Measurements from ENCODE around the gene ITGAV.

ITGAV gene

DNA sequence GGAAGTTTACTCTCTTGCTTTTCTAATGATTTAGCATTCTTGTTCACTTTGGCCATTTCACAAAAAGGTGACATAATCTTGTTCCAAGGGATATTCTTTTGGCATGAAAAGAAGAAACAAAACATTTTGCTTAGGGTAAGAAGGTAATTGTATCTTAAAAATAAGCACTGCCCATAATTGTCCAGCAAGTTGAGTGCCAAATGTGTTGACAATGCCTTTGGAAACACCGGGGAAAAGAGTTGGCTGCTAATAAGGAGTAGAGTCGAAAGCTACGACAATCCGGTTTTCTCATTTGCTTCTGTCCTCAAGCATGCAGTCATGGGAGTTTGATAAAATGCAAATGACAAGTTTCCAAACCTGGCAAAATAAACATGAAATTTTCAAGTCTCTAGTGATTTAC is 27.3 kb downstream of the ITGAV start:
- no peak overlapping the region for H3K4me3 ChIP-seq (ENCODE audit: low read length)
- H3K9me3 ChIP-seq (ENCODE audit: control insufficient read depth, low read depth, low read length), result no peaks in the 10 kb centered on the region
- H3K9ac ChIP-seq (ENCODE audit: low read length), result no peak overlapping the region
- no peaks in the 10 kb centered on the region for H3K4me1 ChIP-seq (ENCODE audit: control insufficient read depth, low read depth, low read length)
- H3K27ac ChIP-seq (ENCODE audit: low read length), result no peak overlapping the region
- no peaks in the 10 kb centered on the region for H3K36me3 ChIP-seq (ENCODE audit: control insufficient read depth, low read depth, low read length)
- no peaks in the 10 kb centered on the region for H3K27me3 ChIP-seq (ENCODE audit: control insufficient read depth, insufficient read depth, low read length)

DNA sequence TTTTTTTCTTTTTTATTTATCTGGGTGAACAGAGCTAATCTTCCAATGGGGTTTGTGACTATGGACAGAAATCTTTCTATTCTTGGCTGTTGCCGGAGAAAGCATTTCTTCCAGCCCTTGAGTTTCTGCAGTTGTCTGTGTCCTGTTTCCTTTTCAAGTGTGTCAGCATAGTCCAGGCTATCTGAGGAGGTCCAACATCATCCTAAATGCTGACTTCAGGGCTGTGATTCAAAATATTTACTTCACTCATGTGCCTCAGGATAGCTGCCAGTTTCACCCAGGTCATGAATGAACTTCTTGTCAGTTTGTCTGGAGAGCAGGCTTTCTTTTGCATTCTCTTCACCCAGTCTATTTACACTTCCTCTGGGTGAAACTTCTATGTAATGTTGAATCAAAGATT is 27.9 kb downstream of the ITGAV start:
- Histone ChIP-seq H3K9me3 (ENCODE audit: control insufficient read depth, low read depth, low read length) (no peaks in the 10 kb centered on the region), H3K9ac (ENCODE audit: low read length) (no peak overlapping the region), H3K4me1 (ENCODE audit: control insufficient read depth, low read depth, low read length) (no peaks in the 10 kb centered on the region), H3K27ac (ENCODE audit: low read length) (no peak overlapping the region), H3K27me3 (ENCODE audit: control insufficient read depth, insufficient read depth, low read length) (no peaks in the 10 kb centered on the region), H3K4me3 (ENCODE audit: low read length) (no peak overlapping the region), H3K36me3 (ENCODE audit: control insufficient read depth, low read depth, low read length) (no peaks in the 10 kb centered on the region)

DNA sequence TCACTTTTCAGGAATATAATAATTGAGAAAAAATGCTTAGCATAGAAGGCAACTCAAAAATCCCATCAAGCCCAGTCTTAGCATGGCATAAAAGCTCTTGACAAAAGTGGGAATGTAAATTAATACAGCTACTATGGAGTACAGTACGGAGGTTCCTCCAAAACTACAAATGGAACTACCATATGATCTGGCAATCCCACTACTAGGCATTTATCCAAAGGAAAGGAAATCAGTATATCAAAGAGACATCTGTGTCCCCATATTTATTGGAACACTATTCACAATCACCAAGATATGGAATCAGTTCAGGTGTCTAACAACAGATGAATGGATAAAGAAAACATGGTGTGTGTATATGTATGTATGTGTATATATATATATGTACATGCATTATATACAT is 28.8 kb downstream of the ITGAV start:
- Histone ChIP-seq H3K4me1 (ENCODE audit: control insufficient read depth, low read depth, low read length) (no peaks in the 10 kb centered on the region), H3K9ac (ENCODE audit: low read length) (no peak overlapping the region), H3K4me3 (ENCODE audit: low read length) (no peak overlapping the region), H3K36me3 (ENCODE audit: control insufficient read depth, low read depth, low read length) (peaks cover under 1% of the 10 kb centered on the region), H3K27me3 (ENCODE audit: control insufficient read depth, insufficient read depth, low read length) (no peaks in the 10 kb centered on the region), H3K27ac (ENCODE audit: low read length) (no peak overlapping the region), H3K9me3 (ENCODE audit: control insufficient read depth, low read depth, low read length) (no peaks in the 10 kb centered on the region)

DNA sequence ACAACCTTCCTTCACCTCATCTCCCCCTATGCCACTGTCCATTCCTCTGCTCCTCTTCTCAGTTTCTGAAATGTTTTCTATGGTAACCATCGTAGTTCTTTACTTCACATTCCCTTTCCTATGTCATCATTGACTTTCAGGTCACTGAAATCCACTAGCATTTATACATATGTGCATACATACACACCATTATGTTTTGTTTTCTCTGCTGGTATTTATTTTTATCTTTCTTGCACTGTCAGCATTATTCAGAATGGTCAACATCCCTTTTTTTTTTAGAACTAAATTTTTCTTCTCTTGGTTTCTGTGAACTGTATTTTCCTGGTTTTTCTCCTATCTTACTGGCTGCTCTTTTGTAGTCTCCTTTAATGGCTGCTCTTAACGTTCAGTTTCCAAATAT is 33.2 kb downstream of the ITGAV start:
- Histone ChIP-seq H3K4me3 (ENCODE audit: low read length) (no peak overlapping the region), H3K27ac (ENCODE audit: low read length) (no peak overlapping the region), H3K4me1 (ENCODE audit: control insufficient read depth, low read depth, low read length) (no peaks in the 10 kb centered on the region), H3K36me3 (ENCODE audit: control insufficient read depth, low read depth, low read length) (peaks cover 3% of the 10 kb centered on the region), H3K9me3 (ENCODE audit: control insufficient read depth, low read depth, low read length) (no peaks in the 10 kb centered on the region), H3K9ac (ENCODE audit: low read length) (no peak overlapping the region), H3K27me3 (ENCODE audit: control insufficient read depth, insufficient read depth, low read length) (no peaks in the 10 kb centered on the region)

DNA sequence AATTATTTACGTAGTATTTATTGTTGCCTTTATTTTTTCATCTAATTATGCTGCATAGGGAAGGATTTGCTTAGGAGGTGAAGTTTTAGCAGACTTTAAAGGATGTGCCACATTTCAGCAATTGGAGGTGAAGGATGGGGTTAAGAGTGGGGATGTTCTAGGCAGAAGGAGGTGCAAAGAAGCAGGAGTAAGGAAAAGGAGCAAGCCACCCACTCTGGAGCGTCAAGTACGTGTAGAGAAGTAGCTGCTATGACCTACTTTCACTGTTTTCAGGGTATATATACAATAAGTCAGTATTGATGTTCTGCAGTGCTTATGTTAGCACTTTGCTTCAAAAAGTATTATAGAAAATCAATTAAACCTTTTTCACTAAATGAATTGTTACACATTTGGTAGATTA is 34.4 kb downstream of the ITGAV start:
- H3K9me3 ChIP-seq (ENCODE audit: control insufficient read depth, low read depth, low read length), result no peaks in the 10 kb centered on the region
- H3K4me3 ChIP-seq (ENCODE audit: low read length), result no peak overlapping the region
- peaks cover 3% of the 10 kb centered on the region for H3K36me3 ChIP-seq (ENCODE audit: control insufficient read depth, low read depth, low read length)
- no peak overlapping the region for H3K9ac ChIP-seq (ENCODE audit: low read length)
- no peaks in the 10 kb centered on the region for H3K4me1 ChIP-seq (ENCODE audit: control insufficient read depth, low read depth, low read length)
- H3K27ac ChIP-seq (ENCODE audit: low read length), result no peak overlapping the region
- H3K27me3 ChIP-seq (ENCODE audit: control insufficient read depth, insufficient read depth, low read length), result no peaks in the 10 kb centered on the region

DNA sequence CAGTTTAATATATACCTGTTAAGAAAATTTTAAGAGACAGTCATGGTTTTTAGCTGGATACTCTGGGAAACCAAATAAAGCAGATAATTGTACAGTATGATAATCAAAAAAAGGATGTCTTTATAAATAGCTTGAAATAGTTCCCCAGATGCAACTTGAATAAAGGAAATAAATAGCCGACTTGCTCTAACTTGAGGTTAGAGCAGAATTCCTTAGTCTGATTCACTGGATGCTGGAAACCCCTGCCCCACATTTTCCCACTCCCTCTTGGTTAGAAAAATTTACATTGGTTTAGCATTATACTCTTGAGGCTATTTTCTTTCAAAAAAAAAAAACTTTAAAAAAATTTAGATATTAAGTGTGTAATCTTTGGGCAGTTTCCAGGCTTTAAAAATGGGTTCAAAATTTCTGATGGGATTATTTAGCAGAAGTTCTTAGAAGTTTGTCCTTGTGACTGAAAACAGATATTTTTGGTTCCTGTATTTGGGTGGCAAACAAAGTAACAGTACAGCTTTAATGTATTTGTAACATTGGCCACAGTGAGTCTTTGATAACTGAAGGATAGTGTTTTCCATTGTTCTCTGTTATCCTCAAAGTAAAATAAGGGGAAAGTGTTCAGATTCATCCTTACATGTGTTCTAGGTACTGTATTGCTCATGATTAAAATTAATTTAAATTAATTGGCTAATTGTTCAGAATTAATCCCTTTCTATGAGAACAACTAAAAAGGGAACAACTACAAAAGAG is 39.6 kb downstream of the ITGAV start:
- H3K9ac ChIP-seq (ENCODE audit: low read length), result no peak overlapping the region
- no peak overlapping the region for H3K4me3 ChIP-seq (ENCODE audit: low read length)
- no peaks in the 10 kb centered on the region for H3K36me3 ChIP-seq (ENCODE audit: control insufficient read depth, low read depth, low read length)
- H3K4me1 ChIP-seq (ENCODE audit: control insufficient read depth, low read depth, low read length), result no peaks in the 10 kb centered on the region
- no peaks in the 10 kb centered on the region for H3K27me3 ChIP-seq (ENCODE audit: control insufficient read depth, insufficient read depth, low read length)
- no peaks in the 10 kb centered on the region for H3K9me3 ChIP-seq (ENCODE audit: control insufficient read depth, low read depth, low read length)
- H3K27ac ChIP-seq (ENCODE audit: low read length), result no peak overlapping the region

DNA sequence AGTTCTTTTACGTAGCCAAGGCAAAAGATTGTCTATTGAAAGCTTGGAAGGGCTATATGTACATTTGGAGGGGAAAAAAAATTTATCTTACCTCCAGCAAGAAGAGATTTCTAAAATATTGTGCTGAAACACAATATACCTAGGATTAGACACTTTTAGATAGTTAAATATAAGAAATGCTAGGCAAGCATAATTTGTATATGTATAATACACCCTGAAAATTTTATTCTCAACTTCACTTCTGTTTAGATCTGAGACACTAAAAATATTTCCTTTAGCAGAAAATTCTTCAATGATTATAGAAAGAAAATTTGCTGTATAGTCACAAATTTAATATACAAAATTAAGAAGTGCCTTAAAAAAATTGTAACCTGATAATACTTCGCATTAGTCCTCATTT is 42.6 kb downstream of the ITGAV start:
- Histone ChIP-seq H3K27me3 (ENCODE audit: control insufficient read depth, insufficient read depth, low read length) (no peaks in the 10 kb centered on the region), H3K9me3 (ENCODE audit: control insufficient read depth, low read depth, low read length) (no peaks in the 10 kb centered on the region), H3K36me3 (ENCODE audit: control insufficient read depth, low read depth, low read length) (peaks cover 7% of the 10 kb centered on the region), H3K4me3 (ENCODE audit: low read length) (no peak overlapping the region), H3K9ac (ENCODE audit: low read length) (no peak overlapping the region), H3K4me1 (ENCODE audit: control insufficient read depth, low read depth, low read length) (no peaks in the 10 kb centered on the region), H3K27ac (ENCODE audit: low read length) (no peak overlapping the region)

DNA sequence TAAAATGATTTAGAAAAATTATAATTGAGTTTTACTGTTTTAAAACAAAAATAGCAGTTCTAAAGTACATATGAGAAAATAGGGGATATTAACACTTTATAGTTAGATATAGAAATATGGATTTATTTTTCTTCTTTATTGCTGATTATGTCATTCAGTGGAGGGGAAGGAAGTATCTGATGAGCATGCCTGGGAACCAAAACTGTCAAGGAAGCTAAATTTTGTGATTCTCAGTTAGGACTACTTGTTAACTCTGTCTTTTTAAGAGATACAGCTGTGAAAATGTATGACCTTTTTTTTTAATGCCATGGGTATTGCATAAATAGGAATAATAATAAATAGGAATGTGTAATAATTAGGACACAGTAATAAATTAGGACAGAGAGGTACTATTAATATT is 44.8 kb downstream of the ITGAV start:
- Histone ChIP-seq H3K4me3 (ENCODE audit: low read length) (no peak overlapping the region), H3K27me3 (ENCODE audit: control insufficient read depth, insufficient read depth, low read length) (no peaks in the 10 kb centered on the region), H3K9ac (ENCODE audit: low read length) (no peak overlapping the region), H3K4me1 (ENCODE audit: control insufficient read depth, low read depth, low read length) (no peaks in the 10 kb centered on the region), H3K36me3 (ENCODE audit: control insufficient read depth, low read depth, low read length) (peaks cover 7% of the 10 kb centered on the region), H3K9me3 (ENCODE audit: control insufficient read depth, low read depth, low read length) (no peaks in the 10 kb centered on the region), H3K27ac (ENCODE audit: low read length) (no peak overlapping the region)

GRCh38 chr2:186636800-186637496 is 47.1 kb downstream of the ITGAV start:
- Histone ChIP-seq H3K4me3 (ENCODE audit: low read length) (no peak overlapping the region), H3K27ac (ENCODE audit: low read length) (no peak overlapping the region), H3K9ac (ENCODE audit: low read length) (no peak overlapping the region), H3K4me1 (ENCODE audit: control insufficient read depth, low read depth, low read length) (no peaks in the 10 kb centered on the region), H3K27me3 (ENCODE audit: control insufficient read depth, insufficient read depth, low read length) (no peaks in the 10 kb centered on the region), H3K9me3 (ENCODE audit: control insufficient read depth, low read depth, low read length) (no peaks in the 10 kb centered on the region), H3K36me3 (ENCODE audit: control insufficient read depth, low read depth, low read length) (peaks cover 14% of the 10 kb centered on the region)

- Histone ChIP-seq H3K9ac (ENCODE audit: low read length) (no peak overlapping the region), H3K4me1 (ENCODE audit: control insufficient read depth, low read depth, low read length) (no peaks in the 10 kb centered on the region), H3K9me3 (ENCODE audit: control insufficient read depth, low read depth, low read length) (no peaks in the 10 kb centered on the region), H3K27ac (ENCODE audit: low read length) (no peak overlapping the region), H3K27me3 (ENCODE audit: control insufficient read depth, insufficient read depth, low read length) (no peaks in the 10 kb centered on the region), H3K4me3 (ENCODE audit: low read length) (no peak overlapping the region), H3K36me3 (ENCODE audit: control insufficient read depth, low read depth, low read length) (peaks cover 17% of the 10 kb centered on the region)
Observed at GRCh38 chr2:186637497-186637800, 47.6 kb downstream of the ITGAV start.

DNA sequence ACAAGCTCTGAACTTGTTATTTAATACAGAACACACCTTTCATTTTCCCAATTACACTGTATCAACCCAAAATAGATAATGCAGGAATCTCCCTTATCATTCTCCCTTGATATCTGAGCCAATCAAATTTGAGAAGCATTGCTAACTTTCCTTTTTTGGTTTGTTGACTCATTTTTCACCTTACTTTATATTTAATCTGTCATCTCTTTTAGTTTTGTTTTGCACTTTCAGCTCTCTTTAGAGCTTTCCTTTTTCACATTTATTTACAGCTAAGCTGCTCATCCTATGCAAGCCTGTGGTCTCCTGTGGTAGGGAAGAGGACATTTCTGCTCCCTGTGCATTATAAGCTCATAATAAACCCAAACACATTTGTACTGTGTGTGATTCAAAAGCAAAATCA is 50.1 kb downstream of the ITGAV start:
- H3K9me3 ChIP-seq (ENCODE audit: control insufficient read depth, low read depth, low read length), result no peaks in the 10 kb centered on the region
- H3K4me3 ChIP-seq (ENCODE audit: low read length), result no peak overlapping the region
- H3K27ac ChIP-seq (ENCODE audit: low read length), result no peak overlapping the region
- peaks cover 17% of the 10 kb centered on the region for H3K36me3 ChIP-seq (ENCODE audit: control insufficient read depth, low read depth, low read length)
- no peaks in the 10 kb centered on the region for H3K27me3 ChIP-seq (ENCODE audit: control insufficient read depth, insufficient read depth, low read length)
- no peak overlapping the region for H3K9ac ChIP-seq (ENCODE audit: low read length)
- H3K4me1 ChIP-seq (ENCODE audit: control insufficient read depth, low read depth, low read length), result no peaks in the 10 kb centered on the region

DNA sequence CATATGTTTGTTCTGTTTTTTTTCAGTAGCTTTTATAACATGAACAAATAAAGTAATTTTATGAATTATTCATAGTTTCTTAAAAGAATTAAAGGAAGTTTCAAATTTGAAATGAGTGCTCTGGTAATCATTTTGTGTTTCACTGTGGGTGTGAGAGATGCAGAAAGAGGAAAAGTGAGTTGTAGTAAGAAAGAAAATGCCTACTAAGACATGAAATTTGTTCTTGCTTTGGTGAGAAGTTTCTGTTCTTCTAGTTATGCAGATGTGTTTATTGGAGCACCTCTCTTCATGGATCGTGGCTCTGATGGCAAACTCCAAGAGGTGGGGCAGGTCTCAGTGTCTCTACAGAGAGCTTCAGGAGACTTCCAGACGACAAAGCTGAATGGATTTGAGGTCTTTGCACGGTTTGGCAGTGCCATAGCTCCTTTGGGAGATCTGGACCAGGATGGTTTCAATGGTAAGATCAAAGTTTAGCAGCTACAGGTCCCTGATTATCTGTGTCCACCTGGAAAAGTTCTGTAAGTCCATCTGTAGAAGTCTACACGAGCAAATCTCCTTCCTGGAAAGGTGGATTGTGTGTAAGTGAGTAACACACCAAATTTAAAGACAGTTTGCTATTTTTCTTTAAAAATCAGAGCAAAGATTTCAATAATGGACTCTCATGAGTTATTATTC is 51.4 kb downstream of the ITGAV start:
- Histone ChIP-seq H3K27ac (ENCODE audit: low read length) (no peak overlapping the region), H3K36me3 (ENCODE audit: control insufficient read depth, low read depth, low read length) (peaks cover 11% of the 10 kb centered on the region), H3K4me1 (ENCODE audit: control insufficient read depth, low read depth, low read length) (no peaks in the 10 kb centered on the region), H3K9ac (ENCODE audit: low read length) (no peak overlapping the region), H3K27me3 (ENCODE audit: control insufficient read depth, insufficient read depth, low read length) (no peaks in the 10 kb centered on the region), H3K4me3 (ENCODE audit: low read length) (no peak overlapping the region), H3K9me3 (ENCODE audit: control insufficient read depth, low read depth, low read length) (no peaks in the 10 kb centered on the region)
